ENCODE measurements around the gene KARS1.

The KARS1 gene

DNA sequence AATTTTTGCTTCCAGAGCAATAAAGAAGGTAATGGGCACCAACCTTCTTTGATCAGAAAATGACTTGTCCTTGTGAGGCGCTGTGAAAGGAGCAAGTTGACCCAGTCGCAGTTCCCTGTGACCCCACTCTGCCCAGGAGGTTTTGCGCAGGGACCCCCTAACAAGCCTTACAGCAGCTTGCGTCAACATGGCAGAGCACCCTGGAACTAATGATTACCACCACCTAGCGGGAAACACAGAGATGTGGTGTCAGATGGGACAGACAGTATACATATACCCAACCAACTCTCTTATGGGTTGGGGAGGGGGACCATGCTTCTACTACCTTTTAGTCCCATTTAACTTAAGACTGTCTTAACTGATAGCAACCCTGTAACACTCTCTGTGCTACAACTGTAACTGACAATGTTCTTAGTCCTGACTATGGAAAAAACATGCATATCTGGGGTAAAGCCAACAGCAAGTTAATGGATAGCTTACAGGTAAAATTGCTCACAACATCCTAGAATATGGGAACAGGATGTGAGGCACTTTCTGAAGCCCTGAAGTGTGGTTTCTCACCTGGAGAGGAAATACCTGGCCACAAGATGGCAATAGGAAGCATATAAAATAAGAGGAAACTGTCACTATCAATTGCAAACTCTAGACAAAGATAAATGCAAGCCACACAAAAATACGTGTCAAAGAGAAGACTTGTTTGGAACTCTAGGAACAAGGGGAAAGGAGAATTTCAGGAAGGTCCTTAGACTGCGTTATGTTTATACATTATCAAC, 3.0 kb downstream of the KARS1 start:
- no peak overlapping the region for H3K4me3 ChIP-seq (ENCODE audit: low read length)
- DNase-seq (ENCODE audit: low read depth): no peak
- TF ChIP-seq, protein P1, sequence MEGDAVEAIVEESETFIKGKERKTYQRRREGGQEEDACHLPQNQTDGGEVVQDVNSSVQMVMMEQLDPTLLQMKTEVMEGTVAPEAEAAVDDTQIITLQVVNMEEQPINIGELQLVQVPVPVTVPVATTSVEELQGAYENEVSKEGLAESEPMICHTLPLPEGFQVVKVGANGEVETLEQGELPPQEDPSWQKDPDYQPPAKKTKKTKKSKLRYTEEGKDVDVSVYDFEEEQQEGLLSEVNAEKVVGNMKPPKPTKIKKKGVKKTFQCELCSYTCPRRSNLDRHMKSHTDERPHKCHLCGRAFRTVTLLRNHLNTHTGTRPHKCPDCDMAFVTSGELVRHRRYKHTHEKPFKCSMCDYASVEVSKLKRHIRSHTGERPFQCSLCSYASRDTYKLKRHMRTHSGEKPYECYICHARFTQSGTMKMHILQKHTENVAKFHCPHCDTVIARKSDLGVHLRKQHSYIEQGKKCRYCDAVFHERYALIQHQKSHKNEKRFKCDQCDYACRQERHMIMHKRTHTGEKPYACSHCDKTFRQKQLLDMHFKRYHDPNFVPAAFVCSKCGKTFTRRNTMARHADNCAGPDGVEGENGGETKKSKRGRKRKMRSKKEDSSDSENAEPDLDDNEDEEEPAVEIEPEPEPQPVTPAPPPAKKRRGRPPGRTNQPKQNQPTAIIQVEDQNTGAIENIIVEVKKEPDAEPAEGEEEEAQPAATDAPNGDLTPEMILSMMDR (conservative IDR thresholded peaks at IDR 0.05; ENCODE audit: low read depth, low read length): no peak

DNA sequence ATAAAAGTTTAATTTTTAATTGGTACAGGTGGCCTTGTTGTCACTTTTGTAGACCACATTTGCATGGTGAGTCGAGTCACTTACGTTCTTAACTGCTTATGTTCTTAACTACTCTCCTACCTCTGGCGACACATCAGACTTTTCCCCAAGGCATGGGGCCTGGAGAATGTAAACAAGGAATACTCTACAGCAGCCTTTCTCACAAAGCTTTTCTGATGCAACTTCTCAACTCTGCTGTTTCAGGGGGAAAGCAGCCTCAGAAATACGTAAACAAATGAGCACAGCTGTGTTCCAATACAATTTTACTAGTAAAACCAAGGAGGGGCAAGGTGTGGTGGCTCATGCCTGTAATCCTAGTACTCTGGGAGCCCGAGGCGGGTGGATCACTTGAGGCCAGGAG, 6.9 kb downstream of the KARS1 start:
- no peak for DNase-seq (ENCODE audit: low read depth)
- no peak overlapping the region for H3K4me3 ChIP-seq (ENCODE audit: low read length)
- TF ChIP-seq, protein P1 (conservative IDR thresholded peaks at IDR 0.05; ENCODE audit: low read depth, low read length): no peak

DNA sequence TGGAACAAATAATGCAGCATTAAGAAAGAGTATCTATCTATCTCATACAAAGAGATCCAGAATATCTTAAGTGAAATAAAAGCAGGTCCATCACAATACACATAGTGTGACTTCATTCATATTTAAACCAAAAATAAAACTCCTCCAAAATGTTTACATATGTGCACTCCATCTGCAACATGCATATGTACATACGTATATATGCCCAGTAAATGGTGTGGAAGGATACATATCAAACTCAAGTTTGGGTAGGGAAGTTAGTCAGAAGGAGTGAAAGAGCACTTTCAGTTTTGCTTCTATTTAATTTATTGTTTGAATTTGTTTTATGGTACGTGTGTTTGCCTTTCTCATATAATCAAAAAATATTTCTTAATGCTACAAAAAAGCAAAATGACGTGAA, 12.4 kb downstream of the KARS1 start:
- no peak for DNase-seq (ENCODE audit: low read depth)

DNA sequence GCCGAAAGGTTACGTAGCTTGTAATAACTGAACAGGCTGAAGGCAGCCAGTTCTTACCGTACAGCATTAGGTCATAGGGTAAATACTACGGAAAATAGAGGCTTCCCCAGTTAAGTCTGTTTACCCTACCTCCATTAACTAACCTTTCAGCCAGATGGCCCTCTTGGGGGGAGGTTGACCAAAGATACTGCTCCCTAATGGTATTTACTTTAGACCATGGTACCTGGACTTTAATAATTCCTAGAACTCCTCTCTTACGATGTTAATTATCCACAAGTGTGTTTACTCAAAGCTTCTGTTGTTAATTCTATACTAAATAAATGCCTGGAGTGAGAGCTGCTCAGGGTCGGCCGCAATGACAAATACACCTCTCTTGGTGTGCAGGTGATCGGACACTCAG, 14.6 kb downstream of the KARS1 start:
- TF ChIP-seq, protein P1 (conservative IDR thresholded peaks at IDR 0.05; ENCODE audit: low read depth, low read length): no peak
- H3K4me3 ChIP-seq (ENCODE audit: low read length): no peak overlapping the region
- DNase-seq (ENCODE audit: low read depth): no peak

More for the DNA sequence above, 12.4 kb downstream of the KARS1 start:
- TF ChIP-seq, protein P1 (conservative IDR thresholded peaks at IDR 0.05; ENCODE audit: low read depth, low read length): no peak
- no peak overlapping the region for H3K4me3 ChIP-seq (ENCODE audit: low read length)

DNA sequence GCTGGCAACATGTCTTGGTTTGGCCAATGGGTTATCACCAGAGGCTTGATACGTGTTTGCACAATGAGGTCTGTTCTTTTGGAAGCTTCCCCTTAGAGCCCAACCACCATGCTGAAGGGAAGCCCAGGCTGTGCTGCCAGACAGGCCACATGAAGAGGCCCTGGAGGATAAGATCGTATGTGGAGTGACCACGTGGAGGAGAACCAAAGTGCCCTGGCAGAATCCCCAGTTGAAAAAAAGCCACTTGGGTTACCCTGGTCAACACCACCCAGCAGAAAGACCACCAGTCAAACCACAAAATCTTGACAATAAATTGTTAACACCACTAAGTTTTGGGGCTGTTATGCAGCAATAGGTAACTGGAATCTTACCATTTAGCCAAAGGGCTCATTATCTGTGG, 17.4 kb downstream of the KARS1 start:
- no peak for DNase-seq (ENCODE audit: low read depth)
- no peak overlapping the region for H3K4me3 ChIP-seq (ENCODE audit: low read length)
- TF ChIP-seq, protein P1 (conservative IDR thresholded peaks at IDR 0.05; ENCODE audit: low read depth, low read length): no peak

DNA sequence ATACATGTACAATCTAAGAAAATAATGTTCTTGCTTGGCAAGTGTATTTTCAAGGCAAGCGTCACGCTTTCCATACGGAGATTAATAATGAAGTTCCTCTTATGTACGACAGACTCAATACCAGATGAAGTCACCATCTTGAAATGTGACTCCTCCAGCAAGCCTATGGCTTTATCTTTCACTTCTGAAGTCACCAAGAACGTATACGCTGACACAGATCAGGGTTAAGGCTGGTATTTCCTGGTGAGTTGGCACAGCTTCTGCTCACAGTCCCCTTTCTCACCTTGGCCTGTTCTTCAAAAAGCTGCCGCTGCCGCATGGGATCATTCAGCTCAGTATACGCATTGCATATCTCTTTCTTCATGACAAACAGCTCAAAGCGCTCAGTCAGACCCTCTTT, 18.3 kb downstream of the KARS1 start:
- no peak for DNase-seq (ENCODE audit: low read depth)
- TF ChIP-seq, protein P1 (conservative IDR thresholded peaks at IDR 0.05; ENCODE audit: low read depth, low read length): no peak
- H3K4me3 ChIP-seq (ENCODE audit: low read length): no peak overlapping the region

DNA sequence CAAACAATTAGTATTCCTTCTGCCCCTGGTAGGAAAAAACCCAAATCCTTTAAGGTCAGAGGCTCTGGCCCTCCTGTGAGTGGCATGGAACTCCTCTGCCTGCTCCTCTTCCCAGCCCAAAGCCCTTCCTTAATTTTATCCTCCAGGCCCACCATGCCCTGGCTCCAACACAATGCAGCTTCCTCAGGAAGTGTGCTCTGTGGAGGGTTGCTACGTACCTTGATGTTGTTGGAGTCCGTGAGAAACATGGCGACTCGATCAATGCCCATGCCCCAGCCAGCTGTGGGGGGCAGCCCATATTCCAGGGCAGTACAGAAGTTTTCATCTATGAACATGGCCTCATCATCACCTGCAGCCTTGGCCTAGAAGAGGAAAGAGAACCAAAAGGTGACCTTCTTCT, 19.1 kb downstream of the KARS1 start:
- no peak overlapping the region for H3K4me3 ChIP-seq (ENCODE audit: low read length)
- DNase-seq (ENCODE audit: low read depth): no peak
- TF ChIP-seq, protein P1 (conservative IDR thresholded peaks at IDR 0.05; ENCODE audit: low read depth, low read length): no peak

Measured in retinal pigment epithelial cell (primary cell).